ENCODE measurements around the gene ADRB2. TPM values are rescaled to one million over a fixed set of nuclear protein-coding genes. Genes with fewer than 3 reads are reported as not detected.

The ADRB2 gene
- total RNA-seq, 3 donors from 2014 or later, result 0.18 to 0.54 (median 0.26) TPM

GRCh38 chr5:148810823-148811222 is 15.6 kb upstream of the ADRB2 start:
- Mint-ChIP-seq H3K9me3 (no peaks in the 10 kb centered on the region), H3K4me1 (ENCODE audit: low read depth) (peaks cover 43% of the 10 kb centered on the region), H3K27me3 (ENCODE audit: low read depth) (no peaks in the 10 kb centered on the region), H3K4me3 (no peak overlapping the region), H3K36me3 (ENCODE audit: insufficient read depth) (no peaks in the 10 kb centered on the region)
- ATAC-seq (no peak), DNase-seq (no peak)

GRCh38 chr5:148811756-148812155 is 14.7 kb upstream of the ADRB2 start:
- H3K4me3 Mint-ChIP-seq, result no peak overlapping the region
- ATAC-seq, result no peak
- H3K36me3 Mint-ChIP-seq (ENCODE audit: insufficient read depth), result no peaks in the 10 kb centered on the region
- no peak for DNase-seq
- H3K9me3 Mint-ChIP-seq, result no peaks in the 10 kb centered on the region
- H3K4me1 Mint-ChIP-seq (ENCODE audit: low read depth), result peaks cover 38% of the 10 kb centered on the region
- no peaks in the 10 kb centered on the region for H3K27me3 Mint-ChIP-seq (ENCODE audit: low read depth)

- no peak for DNase-seq
- H3K9me3 Mint-ChIP-seq, result no peaks in the 10 kb centered on the region
Measured at GRCh38 chr5:148815086-148815485, 11.3 kb upstream of the ADRB2 start.

GRCh38 chr5:148815578-148815977 is 10.8 kb upstream of the ADRB2 start:
- Mint-ChIP-seq H3K9me3 (no peaks in the 10 kb centered on the region), H3K36me3 (ENCODE audit: insufficient read depth) (no peaks in the 10 kb centered on the region), H3K27me3 (ENCODE audit: low read depth) (no peaks in the 10 kb centered on the region), H3K4me3 (no peak overlapping the region), H3K4me1 (ENCODE audit: low read depth) (peaks cover 18% of the 10 kb centered on the region)
- ATAC-seq (no peak), DNase-seq (no peak)

More at GRCh38 chr5:148815086-148815485, 11.3 kb upstream of the ADRB2 start:
- no peaks in the 10 kb centered on the region for H3K27me3 Mint-ChIP-seq (ENCODE audit: low read depth)
- H3K4me3 Mint-ChIP-seq, result no peak overlapping the region
- no peak for ATAC-seq
- peaks cover 21% of the 10 kb centered on the region for H3K4me1 Mint-ChIP-seq (ENCODE audit: low read depth)
- no peaks in the 10 kb centered on the region for H3K36me3 Mint-ChIP-seq (ENCODE audit: insufficient read depth)

- H3K36me3 Mint-ChIP-seq (ENCODE audit: insufficient read depth), result no peaks in the 10 kb centered on the region
- H3K4me3 Mint-ChIP-seq, result no peak overlapping the region
- H3K27me3 Mint-ChIP-seq (ENCODE audit: low read depth), result no peaks in the 10 kb centered on the region
- ATAC-seq (no peak), DNase-seq (no peak)
- H3K4me1 Mint-ChIP-seq (ENCODE audit: low read depth), result peaks cover 15% of the 10 kb centered on the region
- H3K9me3 Mint-ChIP-seq, result no peaks in the 10 kb centered on the region
Measured at GRCh38 chr5:148816357-148816756, 10.1 kb upstream of the ADRB2 start.

GRCh38 chr5:148816782-148817181 is 9.6 kb upstream of the ADRB2 start:
- Mint-ChIP-seq H3K4me1 (ENCODE audit: low read depth) (peaks cover 11% of the 10 kb centered on the region), H3K9me3 (no peaks in the 10 kb centered on the region), H3K36me3 (ENCODE audit: insufficient read depth) (no peaks in the 10 kb centered on the region), H3K4me3 (no peak overlapping the region), H3K27me3 (ENCODE audit: low read depth) (no peaks in the 10 kb centered on the region)
- ATAC-seq, result no peak
- no peak for DNase-seq

GRCh38 chr5:148817606-148818005 is 8.8 kb upstream of the ADRB2 start:
- peaks cover 8% of the 10 kb centered on the region for H3K4me1 Mint-ChIP-seq (ENCODE audit: low read depth)
- H3K36me3 Mint-ChIP-seq (ENCODE audit: insufficient read depth), result no peaks in the 10 kb centered on the region
- H3K27me3 Mint-ChIP-seq (ENCODE audit: low read depth), result no peaks in the 10 kb centered on the region
- no peak for DNase-seq
- no peak overlapping the region for H3K4me3 Mint-ChIP-seq
- H3K9me3 Mint-ChIP-seq, result no peaks in the 10 kb centered on the region
- no peak for ATAC-seq

GRCh38 chr5:148820461-148821395 is 5.7 kb upstream of the ADRB2 start:
- DNase-seq, result no peak
- no peaks in the 10 kb centered on the region for H3K9me3 Mint-ChIP-seq
- no peak for ATAC-seq
- no peak overlapping the region for H3K4me3 Mint-ChIP-seq
- peaks cover 11% of the 10 kb centered on the region for H3K4me1 Mint-ChIP-seq (ENCODE audit: low read depth)
- H3K36me3 Mint-ChIP-seq (ENCODE audit: insufficient read depth), result no peaks in the 10 kb centered on the region
- no peaks in the 10 kb centered on the region for H3K27me3 Mint-ChIP-seq (ENCODE audit: low read depth)

- DNase-seq, result no peak
- no peak for ATAC-seq
- Mint-ChIP-seq H3K9me3 (no peaks in the 10 kb centered on the region), H3K36me3 (ENCODE audit: insufficient read depth) (no peaks in the 10 kb centered on the region), H3K27me3 (ENCODE audit: low read depth) (no peaks in the 10 kb centered on the region), H3K4me3 (no peak overlapping the region), H3K4me1 (ENCODE audit: low read depth) (peaks cover 29% of the 10 kb centered on the region)
Measured at GRCh38 chr5:148823871-148824270, 2.5 kb upstream of the ADRB2 start.

- Mint-ChIP-seq H3K4me1 (ENCODE audit: low read depth) (peaks cover 36% of the 10 kb centered on the region), H3K4me3 (peak overlapping the region; percentile 83), H3K36me3 (ENCODE audit: insufficient read depth) (no peaks in the 10 kb centered on the region), H3K27me3 (ENCODE audit: low read depth) (no peaks in the 10 kb centered on the region), H3K9me3 (no peaks in the 10 kb centered on the region)
- ATAC-seq (no peak), DNase-seq (no peak)
Measured at GRCh38 chr5:148825716-148826052, 727 bp upstream of the ADRB2 start.

GRCh38 chr5:148826739-148827070 is 294 bp downstream of the ADRB2 start:
- DNase-seq, result no peak
- peaks cover 46% of the 10 kb centered on the region for H3K4me1 Mint-ChIP-seq (ENCODE audit: low read depth)
- no peaks in the 10 kb centered on the region for H3K9me3 Mint-ChIP-seq
- peak; percentile 42 to 53 for ATAC-seq
- no peaks in the 10 kb centered on the region for H3K36me3 Mint-ChIP-seq (ENCODE audit: insufficient read depth)
- H3K4me3 Mint-ChIP-seq, result peak overlapping the region; percentile 83
- no peaks in the 10 kb centered on the region for H3K27me3 Mint-ChIP-seq (ENCODE audit: low read depth)

GRCh38 chr5:148827723-148828122 is 1.3 kb downstream of the ADRB2 start:
- DNase-seq, result no peak
- Mint-ChIP-seq H3K4me3 (peak overlapping the region; percentile 83), H3K27me3 (ENCODE audit: low read depth) (no peaks in the 10 kb centered on the region), H3K4me1 (ENCODE audit: low read depth) (peaks cover 53% of the 10 kb centered on the region), H3K9me3 (no peaks in the 10 kb centered on the region), H3K36me3 (ENCODE audit: insufficient read depth) (no peaks in the 10 kb centered on the region)
- ATAC-seq, result no peak

GRCh38 chr5:148828511-148829247 is 2.3 kb downstream of the ADRB2 start:
- Mint-ChIP-seq H3K9me3 (no peaks in the 10 kb centered on the region), H3K36me3 (ENCODE audit: insufficient read depth) (no peaks in the 10 kb centered on the region), H3K27me3 (ENCODE audit: low read depth) (no peaks in the 10 kb centered on the region), H3K4me3 (peak overlapping the region; percentile 83), H3K4me1 (ENCODE audit: low read depth) (peaks cover 58% of the 10 kb centered on the region)
- ATAC-seq (no peak), DNase-seq (no peak)

- Mint-ChIP-seq H3K9me3 (no peaks in the 10 kb centered on the region), H3K36me3 (ENCODE audit: insufficient read depth) (no peaks in the 10 kb centered on the region), H3K4me3 (peak overlapping the region; percentile 83), H3K27me3 (ENCODE audit: low read depth) (no peaks in the 10 kb centered on the region), H3K4me1 (ENCODE audit: low read depth) (peaks cover 64% of the 10 kb centered on the region)
- ATAC-seq, result no peak
- no peak for DNase-seq
Measured at GRCh38 chr5:148829248-148829594, 2.8 kb downstream of the ADRB2 start.

- H3K9me3 Mint-ChIP-seq, result no peaks in the 10 kb centered on the region
- H3K27me3 Mint-ChIP-seq (ENCODE audit: low read depth), result no peaks in the 10 kb centered on the region
- ATAC-seq, result no peak
- peak overlapping the region; percentile 83 for H3K4me3 Mint-ChIP-seq
- DNase-seq, result no peak
- H3K4me1 Mint-ChIP-seq (ENCODE audit: low read depth), result peaks cover 68% of the 10 kb centered on the region
- H3K36me3 Mint-ChIP-seq (ENCODE audit: insufficient read depth), result no peaks in the 10 kb centered on the region
Measured at GRCh38 chr5:148829734-148830133, 3.3 kb downstream of the ADRB2 start.
